ENCODE data around the gene PROM1. TPM values are rescaled to one million over a fixed set of nuclear protein-coding genes. Genes with fewer than 3 reads are reported as not detected.

PROM1 gene
- polyA plus RNA-seq, 3 donors, result not detected

GRCh38 chr4:16035843-16036242 lies 48.0 kb downstream of the PROM1 start:
- Histone ChIP-seq H3K36me3 (replicated peaks in 1 of 2; ENCODE audit: control insufficient read depth in 1 of 2, insufficient read depth in 2 of 2, low read length in 2 of 2) (no peaks in the 10 kb centered on the region), H4K20me1 (ENCODE audit: insufficient read depth, low read length) (no peaks in the 10 kb centered on the region), H3K4me1 (ENCODE audit: control insufficient read depth in 1 of 2, insufficient read depth in 2 of 2, low read length in 2 of 2) (peaks cover 45 to 58% of the 10 kb centered on the region in 2 donors), H3K27me3 (ENCODE audit: control insufficient read depth in 2 of 2, insufficient read depth in 2 of 2, low read length in 2 of 2) (no peaks in the 10 kb centered on the region), H3K27ac (ENCODE audit: low read depth in 1 of 2, low read length in 2 of 2) (no peak overlapping the region), H3K9me3 (replicated peaks in 1 of 2; ENCODE audit: control insufficient read depth in 1 of 2, insufficient read depth in 1 of 2, low read length in 2 of 2) (no peaks in the 10 kb centered on the region), H3K4me2 (replicated peaks; ENCODE audit: extremely low read depth, low read length, poor library complexity, severe bottlenecking) (peak overlapping the region; percentile 0), H2AFZ (ENCODE audit: insufficient read depth, low read depth, low read length, poor library complexity, severe bottlenecking) (no peak overlapping the region), H3K79me2 (ENCODE audit: insufficient read depth, low read length) (no peaks in the 10 kb centered on the region), H3K9ac (ENCODE audit: insufficient read depth, low read length, poor library complexity, severe bottlenecking) (no peak overlapping the region), H3K4me3 (replicated peaks in 1 of 3; ENCODE audit: low read depth in 2 of 3, low read length in 3 of 3) (no peak overlapping the region)
- Mint-ChIP-seq H3K4me3 (no peak overlapping the region), H3K36me3 (no peaks in the 10 kb centered on the region), H3K27me3 (ENCODE audit: low read depth in 3 of 3) (no peaks in the 10 kb centered on the region), H3K9me3 (no peaks in the 10 kb centered on the region), H3K4me1 (peaks cover 36% of the 10 kb centered on the region), H3K27ac (peak overlapping the region in 4 of 7 donors; percentile 33 to 70 (median 63))
- intact Hi-C loops (cut with micrococcal nuclease), result no loop called here
- 13% methylated on average over 1 of the region's 6 CpGs for WGBS (ENCODE audit: insufficient coverage)
- TF ChIP-seq CTCF (IDR thresholded peaks at IDR 0.05), result no peak
- peak in 2 of 3 donors; percentile 37 to 44 for DNase-seq

GRCh38 chr4:16034010-16034748 lies 49.6 kb downstream of the PROM1 start:
- H3K9ac ChIP-seq (ENCODE audit: insufficient read depth, low read length, poor library complexity, severe bottlenecking), result no peak overlapping the region
- H3K4me1 ChIP-seq (ENCODE audit: control insufficient read depth in 1 of 2, insufficient read depth in 2 of 2, low read length in 2 of 2), result peaks cover 49 to 58% of the 10 kb centered on the region in 2 donors
- no peak overlapping the region for H2AFZ ChIP-seq (ENCODE audit: insufficient read depth, low read depth, low read length, poor library complexity, severe bottlenecking)
- no peak overlapping the region for H3K4me3 ChIP-seq (replicated peaks in 1 of 3; ENCODE audit: low read depth in 2 of 3, low read length in 3 of 3)
- Mint-ChIP-seq H3K4me3 (no peak overlapping the region), H3K9me3 (no peaks in the 10 kb centered on the region), H3K36me3 (no peaks in the 10 kb centered on the region), H3K27me3 (ENCODE audit: low read depth in 3 of 3) (no peaks in the 10 kb centered on the region), H3K27ac (no peak overlapping the region), H3K4me1 (peaks cover 45% of the 10 kb centered on the region)
- H3K27me3 ChIP-seq (ENCODE audit: control insufficient read depth in 2 of 2, insufficient read depth in 2 of 2, low read length in 2 of 2), result no peaks in the 10 kb centered on the region
- WGBS (ENCODE audit: insufficient coverage), result 44% methylated on average over 6 of the region's 10 CpGs
- H3K27ac ChIP-seq (ENCODE audit: low read depth in 1 of 2, low read length in 2 of 2), result no peak overlapping the region
- TF ChIP-seq CTCF (IDR thresholded peaks at IDR 0.05), result no peak
- H3K36me3 ChIP-seq (replicated peaks in 1 of 2; ENCODE audit: control insufficient read depth in 1 of 2, insufficient read depth in 2 of 2, low read length in 2 of 2), result no peaks in the 10 kb centered on the region
- intact Hi-C loops (cut with micrococcal nuclease), result no loop called here
- DNase-seq, result no peak
- no peaks in the 10 kb centered on the region for H4K20me1 ChIP-seq (ENCODE audit: insufficient read depth, low read length)
- H3K4me2 ChIP-seq (replicated peaks; ENCODE audit: extremely low read depth, low read length, poor library complexity, severe bottlenecking), result no peak overlapping the region
- no peaks in the 10 kb centered on the region for H3K9me3 ChIP-seq (replicated peaks in 1 of 2; ENCODE audit: control insufficient read depth in 1 of 2, insufficient read depth in 1 of 2, low read length in 2 of 2)
- H3K79me2 ChIP-seq (ENCODE audit: insufficient read depth, low read length), result no peaks in the 10 kb centered on the region

All from CD14-positive monocyte (primary cell).